Type B pancreatic cell (in vitro differentiated cells): Measurements from ENCODE around the gene CD300C. TPM values are rescaled to one million over a fixed set of nuclear protein-coding genes. Genes with fewer than 3 reads are reported as not detected.

Source experiments
- DNase-seq: peaks from one replicate; pipeline ENCODE4 v3.0.0; 2021; ENCODE audit warnings: mixed read lengths; ENCODE audit not compliant: unreplicated experiment; ENCODE audit errors: extremely low spot score
- H3K27ac Mint-ChIP-seq: 2 replicates; pipeline ENCODE4 v1.8.0; 2021; ENCODE audit warnings: mild to moderate bottlenecking, mixed read lengths
- H3K27me3 Mint-ChIP-seq: 2 replicates; pipeline ENCODE4 v1.8.0; 2021; ENCODE audit warnings: mixed read lengths
- H3K36me3 Mint-ChIP-seq: 2 replicates; pipeline ENCODE4 v1.8.0; 2021; ENCODE audit warnings: mixed read lengths
- H3K4me1 Mint-ChIP-seq: one replicate; pipeline ENCODE4 v1.8.0; 2021; ENCODE audit warnings: mixed read lengths; ENCODE audit not compliant: unreplicated experiment
- H3K4me3 Mint-ChIP-seq: 2 replicates; pipeline ENCODE4 v1.8.0; 2021; ENCODE audit warnings: mild to moderate bottlenecking, mixed read lengths
- H3K9me3 Mint-ChIP-seq: 2 replicates; pipeline ENCODE4 v1.8.0; 2021; ENCODE audit warnings: mixed read lengths
- total RNA-seq: library from RNA; stranded (reverse); gene quantifications from 2 replicates; pipeline ENCODE4 v1.2.1, GENCODE V29; 2021; ENCODE audit warnings: low replicate concordance
- TF ChIP-seq, protein P1 (sequence below): fragments of 200-600 bp; sonication (generic); conservative IDR thresholded peaks from 2 replicates; pipeline ENCODE4 v1.5.0; 2021; ENCODE audit warnings: antibody characterized with exemption, mild to moderate bottlenecking

Gene CD300C
- total RNA-seq, 1 donor from 2014 or later = not detected

DNA sequence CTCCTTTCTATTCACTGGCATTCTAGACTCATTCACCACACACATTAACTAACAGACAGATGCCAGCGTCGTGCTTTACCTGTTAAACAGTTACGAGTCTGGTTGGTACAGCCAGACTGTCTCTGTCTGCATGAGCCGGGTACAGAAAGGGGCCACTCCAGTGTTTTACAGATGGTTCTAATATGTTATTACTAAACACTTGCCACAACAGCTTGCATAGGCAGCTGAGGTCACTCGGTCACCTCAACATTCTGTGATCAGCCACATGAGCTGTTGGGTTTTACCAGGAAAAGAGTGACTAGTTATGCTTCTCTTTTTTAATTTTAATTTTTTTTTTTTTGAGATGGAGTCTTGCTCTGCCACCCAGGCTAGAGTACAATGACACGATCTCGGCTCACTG is 54.3 kb downstream of the CD300C start:
- TF ChIP-seq, protein P1, sequence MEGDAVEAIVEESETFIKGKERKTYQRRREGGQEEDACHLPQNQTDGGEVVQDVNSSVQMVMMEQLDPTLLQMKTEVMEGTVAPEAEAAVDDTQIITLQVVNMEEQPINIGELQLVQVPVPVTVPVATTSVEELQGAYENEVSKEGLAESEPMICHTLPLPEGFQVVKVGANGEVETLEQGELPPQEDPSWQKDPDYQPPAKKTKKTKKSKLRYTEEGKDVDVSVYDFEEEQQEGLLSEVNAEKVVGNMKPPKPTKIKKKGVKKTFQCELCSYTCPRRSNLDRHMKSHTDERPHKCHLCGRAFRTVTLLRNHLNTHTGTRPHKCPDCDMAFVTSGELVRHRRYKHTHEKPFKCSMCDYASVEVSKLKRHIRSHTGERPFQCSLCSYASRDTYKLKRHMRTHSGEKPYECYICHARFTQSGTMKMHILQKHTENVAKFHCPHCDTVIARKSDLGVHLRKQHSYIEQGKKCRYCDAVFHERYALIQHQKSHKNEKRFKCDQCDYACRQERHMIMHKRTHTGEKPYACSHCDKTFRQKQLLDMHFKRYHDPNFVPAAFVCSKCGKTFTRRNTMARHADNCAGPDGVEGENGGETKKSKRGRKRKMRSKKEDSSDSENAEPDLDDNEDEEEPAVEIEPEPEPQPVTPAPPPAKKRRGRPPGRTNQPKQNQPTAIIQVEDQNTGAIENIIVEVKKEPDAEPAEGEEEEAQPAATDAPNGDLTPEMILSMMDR = no peak
- no peaks in the 10 kb centered on the region for H3K36me3 Mint-ChIP-seq
- H3K27me3 Mint-ChIP-seq = peaks cover 27% of the 10 kb centered on the region
- DNase-seq = no peak
- H3K27ac Mint-ChIP-seq = no peak overlapping the region
- no peaks in the 10 kb centered on the region for H3K4me1 Mint-ChIP-seq
- no peaks in the 10 kb centered on the region for H3K9me3 Mint-ChIP-seq
- H3K4me3 Mint-ChIP-seq = no peak overlapping the region

Other genes starting within 250 kb of the CD300C start
- gene KIF19, start 219.9 kb downstream of the CD300C start, total RNA-seq = 2.0 and 2.9 TPM in 2 replicates
- 5.2 and 5.7 TPM in 2 replicates for gene BTBD17, start 184.2 kb downstream of the CD300C start, total RNA-seq
- gene GPR142, start 178.6 kb downstream of the CD300C start, total RNA-seq = 4.1 and 8.8 TPM in 2 replicates
- 52.0 and 64.3 TPM in 2 replicates for gene GPRC5C, start 114.0 kb downstream of the CD300C start, total RNA-seq
- 0.43 TPM in 1 of 2 replicates, not detected in the other for gene CD300A, start 79.5 kb downstream of the CD300C start, total RNA-seq
- gene CD300LB, start 14.6 kb downstream of the CD300C start, total RNA-seq = not detected in 2 replicates
- gene CD300H, start 21.4 kb upstream of the CD300C start, total RNA-seq = not detected in 2 replicates
- not detected in 2 replicates for gene CD300LD, start 46.2 kb upstream of the CD300C start, total RNA-seq
- not detected in 2 replicates for gene CD300E, start 77.6 kb upstream of the CD300C start, total RNA-seq
- 0.19 TPM in 1 of 2 replicates, not detected in the other for gene CD300LF, start 166.8 kb upstream of the CD300C start, total RNA-seq
- 3.4 and 4.2 TPM in 2 replicates for gene RAB37, start 191.1 kb upstream of the CD300C start, total RNA-seq
- gene NHERF1, start 202.5 kb upstream of the CD300C start, total RNA-seq = 86.9 and 157 TPM in 2 replicates
- 54.7 and 67.2 TPM in 2 replicates for gene NAT9, start 230.2 kb upstream of the CD300C start, total RNA-seq